H1 (cell line): ENCODE data around the gene WDR43. TPM values are rescaled to one million over a fixed set of nuclear protein-coding genes. Genes with fewer than 3 reads are reported as not detected.
A peak's percentile ranks its signal among the peaks of the same experiment; 100 is the strongest.

Source experiments
- ATF2 ChIP-seq: IDR thresholded peaks from 2 replicates; pipeline ENCODE4 v1.6.1; 2012; ENCODE audit warnings: low read length, inconsistent platforms
- ATF3 ChIP-seq: IDR thresholded peaks from 2 replicates; pipeline ENCODE4 v1.6.1; 2011; ENCODE audit warnings: low read depth, mild to moderate bottlenecking, low read length; ENCODE audit not compliant: insufficient read depth
- CBX8 ChIP-seq: fragments of 300-800, 300-1000 bp; sonication (generic); IDR thresholded peaks from 2 replicates; pipeline ENCODE4 v1.7.1; 2016; ENCODE audit warnings: low read depth, low read length, borderline replicate concordance
- CHD2 ChIP-seq: IDR thresholded peaks from 2 replicates; pipeline ENCODE4 v1.6.1; 2012; ENCODE audit warnings: low read length, improper control_type of control experiment
- CREB1 ChIP-seq: IDR thresholded peaks from 2 replicates; pipeline ENCODE4 v1.6.1; 2012; ENCODE audit warnings: inconsistent platforms
- CTBP2 ChIP-seq: IDR thresholded peaks from 2 replicates; pipeline ENCODE4 v1.7.0; 2011; ENCODE audit warnings: borderline replicate concordance, mild to moderate bottlenecking, moderate library complexity, mixed read lengths, low read length; ENCODE audit not compliant: insufficient read depth, insufficient read length
- CTCF ChIP-seq, 3 experiments: IDR thresholded peaks; 1 replicate in 2 of 3; 2 replicates in 1 of 3; pipeline versions ENCODE4 v1.5.1 to v1.6.1; 2011; ENCODE audit warnings: low read length in 3 of 3, mild to moderate bottlenecking in 3 of 3, inconsistent platforms in 2 of 3, low read depth in 1 of 3, moderate library complexity in 1 of 3; ENCODE audit not compliant: insufficient read depth in 1 of 3; ENCODE audit errors: control extremely low read depth in 1 of 3
- E2F6 ChIP-seq: IDR thresholded peaks from 2 replicates; pipeline ENCODE4 v1.6.1; 2012; ENCODE audit warnings: inconsistent platforms
- FOSL1 ChIP-seq: IDR thresholded peaks from 2 replicates; pipeline ENCODE4 v1.6.1; 2011; ENCODE audit warnings: mild to moderate bottlenecking, low read depth, low read length, moderate library complexity; ENCODE audit not compliant: insufficient read depth
- KDM5A ChIP-seq: fragments of 200-600 bp; IDR thresholded peaks from 2 replicates; pipeline ENCODE4 v1.7.1; 2012; ENCODE audit warnings: mild to moderate bottlenecking, low read length, inconsistent platforms, mixed read lengths
- MAFK ChIP-seq: IDR thresholded peaks from 2 replicates; pipeline ENCODE4 v1.6.1; 2012; ENCODE audit warnings: low read depth, mild to moderate bottlenecking, improper control_type of control experiment, low read length
- NANOG ChIP-seq: IDR thresholded peaks from 2 replicates; pipeline ENCODE4 v1.6.1; 2011; ENCODE audit warnings: low read length, low read depth, mild to moderate bottlenecking, inconsistent platforms; ENCODE audit not compliant: insufficient read depth, poor library complexity, severe bottlenecking
- POLR2A ChIP-seq, 2 experiments: IDR thresholded peaks; 1 replicate in 1 of 2; 2 replicates in 1 of 2; pipeline ENCODE4 v1.6.1; 2011; ENCODE audit warnings: low read depth in 2 of 2, low read length in 2 of 2, mild to moderate bottlenecking in 2 of 2; ENCODE audit errors: control extremely low read depth in 1 of 2
- POU5F1 ChIP-seq: IDR thresholded peaks from 2 replicates; pipeline ENCODE4 v1.6.1; 2011; ENCODE audit warnings: low read depth, mild to moderate bottlenecking, low read length, moderate library complexity
- RXRA ChIP-seq: IDR thresholded peaks from 2 replicates; pipeline ENCODE4 v1.6.1; 2011; ENCODE audit warnings: low read depth, mild to moderate bottlenecking, low read length, moderate library complexity; ENCODE audit not compliant: insufficient read depth
- SIN3A ChIP-seq, 2 experiments: IDR thresholded peaks in 1 of 2; conservative IDR thresholded peaks in 1 of 2; 2 replicates each; pipeline ENCODE4 v1.6.1; 2011 to 2012; ENCODE audit warnings: low read length in 2 of 2, improper control_type of control experiment in 1 of 2, low read depth in 1 of 2, mild to moderate bottlenecking in 1 of 2
- SIX5 ChIP-seq: IDR thresholded peaks from 2 replicates; pipeline ENCODE4 v1.6.1; 2011; ENCODE audit warnings: mild to moderate bottlenecking, low read depth, low read length
- TAF1 ChIP-seq: IDR thresholded peaks from 2 replicates; pipeline ENCODE4 v1.6.1; 2011; ENCODE audit warnings: mild to moderate bottlenecking, low read depth, low read length
- TEAD4 ChIP-seq: IDR thresholded peaks from 2 replicates; pipeline ENCODE4 v1.6.1; 2012; ENCODE audit warnings: low read depth, low read length, inconsistent platforms, mixed read lengths
- YY1 ChIP-seq: IDR thresholded peaks from 2 replicates; pipeline ENCODE4 v1.6.1; 2011; ENCODE audit warnings: low read depth, mild to moderate bottlenecking, low read length
- polyA plus RNA-seq, 7 experiments: library from polyadenylated mRNA; depleted of rRNA in 3 of 7; stranded (reverse) in 5 of 7; unstranded in 2 of 7; fragments of >200 nt in 5 of 7; fragments of 200-250 nt in 2 of 7; gene quantifications; 1 replicate in 5 of 7; 2 replicates in 1 of 7; 4 replicates in 1 of 7; pipeline versions ENCODE4 v1.2.1 to v1.2.3, GENCODE V29; 2011 to 2013; ENCODE audit warnings: missing spikeins in 2 of 7, mixed read lengths in 2 of 7
- total RNA-seq: library from RNA; stranded (reverse); fragmentation: NEBNext Ultra II Directional; extraction: Animal tissue kit (Norgen Biotek cat#: 25700); gene quantifications from 2 replicates; pipeline ENCODE4 v1.2.1, GENCODE V29; 2021

WDR43 gene
- total and polyA plus RNA-seq, 2 of the 8 experiments (the other 6 are each of a cell fraction or from before 2014, with no cell fraction given), result 57.8 to 142 TPM

GRCh38 chr2:28956415-28956826 is 62.0 kb downstream of the WDR43 start (continued):
- TF ChIP-seq ATF2 (no peak), NANOG (no peak), E2F6 (peak; percentile 25; the same call in 1 of the 2 replicates), FOSL1 (no peak), CTCF (IDR thresholded peaks at IDR 0.05; ENCODE audit: control extremely low read depth in 1 of 3, insufficient read depth in 1 of 3, low read depth in 1 of 3, low read length in 3 of 3) (peak; percentile 34 to 56 (median 48)), TAF1 (peak; percentile 45; the same call in 1 of the 2 replicates), MAFK (no peak), ATF3 (peak; percentile 78), YY1 (no peak), POU5F1 (no peak), CREB1 (peak; percentile 29; the same call in 1 of the 2 replicates), CBX8 (no peak), TEAD4 (peak; percentile 95), SIX5 (no peak), SIN3A (conservative IDR thresholded peaks at IDR 0.05 in 1 of 2, IDR thresholded peaks at IDR 0.05 in 1 of 2; ENCODE audit: low read depth in 1 of 2, low read length in 2 of 2) (no peak), CTBP2 (no peak), RXRA (no peak), KDM5A (no peak), POLR2A (IDR thresholded peaks at IDR 0.05; ENCODE audit: control extremely low read depth in 1 of 2, low read depth in 2 of 2, low read length in 2 of 2) (0 out of 3 replicates have a peak, but pooled peaks of 1 of the 2 experiments have one; percentile 21), CHD2 (no peak)
